Tibial nerve (tissue), 4 donors: Measurements from ENCODE around the gene YWHAQ. TPM values are rescaled to one million over a fixed set of nuclear protein-coding genes. Genes with fewer than 3 reads are reported as not detected.

ENCODE experiments used
- DNase-seq, 2 donors: peaks; one replicate each; pipeline ENCODE4 v3.0.0-alpha.2; 2019; ENCODE audit warnings: low spot score in 2 of 2
- H3K27ac ChIP-seq, 4 donors: fragments of 200-600 bp; sonication (generic) in 3 of 4; one replicate each; pipeline ENCODE4 v1.5.1; 2017 to 2019; ENCODE audit warnings: mild to moderate bottlenecking in 1 of 4
- H3K27me3 ChIP-seq, 2 donors: fragments of 200-600 bp; sonication (generic) in 1 of 2; one replicate each; pipeline versions ENCODE4 v1.5.1 to v1.6.0; 2017 to 2019
- H3K36me3 ChIP-seq, 3 donors: fragments of 200-600 bp; sonication (generic); one replicate each; pipeline ENCODE4 v1.5.1; 2018 to 2019
- H3K4me1 ChIP-seq, 4 donors: fragments of 200-600 bp; sonication (generic) in 3 of 4; one replicate each; pipeline ENCODE4 v1.5.1; 2017 to 2019
- H3K4me3 ChIP-seq, 4 donors: fragments of 200-600 bp; sonication (generic) in 3 of 4; one replicate each; pipeline ENCODE4 v1.5.1; 2017 to 2019; ENCODE audit warnings: mild to moderate bottlenecking in 1 of 4, moderate library complexity in 1 of 4
- H3K9me3 ChIP-seq, 4 donors: fragments of 200-600 bp; sonication (generic) in 3 of 4; one replicate each; pipeline ENCODE4 v1.5.1; 2017 to 2019
- CTCF ChIP-seq, 5 experiments: fragments of 200-600 bp in 3 of 5; fragments of 450-650 bp in 2 of 5; sonication (generic) in 3 of 5; IDR thresholded peaks; one replicate each; pipeline ENCODE4 v1.5.1; 2016 to 2019; ENCODE audit warnings: antibody characterized with exemption in 5 of 5, mild to moderate bottlenecking in 3 of 5, moderate library complexity in 2 of 5
- EP300 ChIP-seq, 2 donors: sonication (generic); formaldehyde crosslinking; IDR thresholded peaks; one replicate each; pipeline ENCODE4 v1.6.1; 2017; ENCODE audit warnings: antibody characterized with exemption in 2 of 2, mild to moderate bottlenecking in 1 of 2
- POLR2A ChIP-seq, 2 donors: fragments of 450-650 bp; IDR thresholded peaks; one replicate each; pipeline ENCODE4 v1.6.1; 2017; ENCODE audit warnings: antibody characterized with exemption in 2 of 2, mild to moderate bottlenecking in 2 of 2, moderate library complexity in 2 of 2
- whole genome bisulfite sequencing, 2 donors: methylation state at CpG; one replicate each; pipeline ENCODE4 v1.1.5; 2018; 5-methylcytosine and 5-hydroxymethylcytosine counted together
- total RNA-seq, 4 donors: library from RNA; depleted of rRNA; stranded (reverse); fragments of >200 nt; gene quantifications; one replicate each; pipeline ENCODE4 v1.1.0, GENCODE V29; 2016

YWHAQ gene
- total RNA-seq, 4 donors from 2014 or later, result 166 to 213 (median 185) TPM

GRCh38 chr2:9637330-9637729 lies 6.5 kb upstream of the YWHAQ start:
- no peaks in the 10 kb centered on the region for H3K9me3 ChIP-seq
- H3K27me3 ChIP-seq, result no peaks in the 10 kb centered on the region
- peak overlapping the region in 2 of 4 donors; percentile 13 to 65 for H3K27ac ChIP-seq
- no peak overlapping the region for H3K4me3 ChIP-seq
- 45 to 55% methylated on average over 2 of the region's 2 CpGs for WGBS, 2 donors
- TF ChIP-seq CTCF (IDR thresholded peaks at IDR 0.05), result no peak
- no peak for TF ChIP-seq EP300 (IDR thresholded peaks at IDR 0.05)
- TF ChIP-seq POLR2A (IDR thresholded peaks at IDR 0.05), result no peak
- no peak for DNase-seq
- peaks cover 0 to 31% (median 19%) of the 10 kb centered on the region in 4 donors for H3K4me1 ChIP-seq
- H3K36me3 ChIP-seq, result no peaks in the 10 kb centered on the region

- Histone ChIP-seq H3K4me3 (no peak overlapping the region), H3K4me1 (peaks cover 0 to 41% (median 20%) of the 10 kb centered on the region in 4 donors), H3K27me3 (no peaks in the 10 kb centered on the region), H3K27ac (no peak overlapping the region), H3K36me3 (no peaks in the 10 kb centered on the region), H3K9me3 (no peaks in the 10 kb centered on the region)
- TF ChIP-seq CTCF (IDR thresholded peaks at IDR 0.05) (no peak), EP300 (IDR thresholded peaks at IDR 0.05) (no peak), POLR2A (IDR thresholded peaks at IDR 0.05) (no peak)
- DNase-seq, result no peak
- 84 to 88% methylated on average over 3 of the region's 3 CpGs for WGBS, 2 donors
Measured at GRCh38 chr2:9634133-9634532, 3.3 kb upstream of the YWHAQ start.

- H3K4me1 ChIP-seq, result peaks cover 0 to 43% (median 25%) of the 10 kb centered on the region in 4 donors
- peak overlapping the region; percentile 15 to 99 (median 58) for H3K27ac ChIP-seq
- TF ChIP-seq CTCF (IDR thresholded peaks at IDR 0.05), result no peak
- no peak for TF ChIP-seq POLR2A (IDR thresholded peaks at IDR 0.05)
- no peak for TF ChIP-seq EP300 (IDR thresholded peaks at IDR 0.05)
- H3K36me3 ChIP-seq, result no peaks in the 10 kb centered on the region
- no peaks in the 10 kb centered on the region for H3K9me3 ChIP-seq
- no peaks in the 10 kb centered on the region for H3K27me3 ChIP-seq
- H3K4me3 ChIP-seq, result no peak overlapping the region
- DNase-seq, result no peak
- 69 to 70% methylated on average over 13 of the region's 13 CpGs for WGBS, 2 donors
Measured at GRCh38 chr2:9631878-9632700, 1.3 kb upstream of the YWHAQ start.

- WGBS, 2 donors, result 24 to 30% methylated on average over 4 of the region's 4 CpGs
- no peaks in the 10 kb centered on the region for H3K9me3 ChIP-seq
- H3K4me1 ChIP-seq, result peaks cover 0 to 49% (median 27%) of the 10 kb centered on the region in 4 donors
- TF ChIP-seq POLR2A (IDR thresholded peaks at IDR 0.05) (no peak), CTCF (IDR thresholded peaks at IDR 0.05) (no peak)
- H3K36me3 ChIP-seq, result no peaks in the 10 kb centered on the region
- H3K4me3 ChIP-seq, result peak overlapping the region; percentile 30 to 89 (median 74)
- H3K27ac ChIP-seq, result peak overlapping the region; percentile 89 to 99 (median 95)
- DNase-seq, result no peak
- no peaks in the 10 kb centered on the region for H3K27me3 ChIP-seq
Measured at GRCh38 chr2:9631553-9631819, 689 bp upstream of the YWHAQ start.

GRCh38 chr2:9630117-9630735 lies 571 bp downstream of the YWHAQ start:
- no peaks in the 10 kb centered on the region for H3K36me3 ChIP-seq
- TF ChIP-seq CTCF (IDR thresholded peaks at IDR 0.05), result no peak
- TF ChIP-seq POLR2A (IDR thresholded peaks at IDR 0.05), result no peak
- peak in 1 of 2 donors; percentile 31 for TF ChIP-seq EP300 (IDR thresholded peaks at IDR 0.05)
- no peaks in the 10 kb centered on the region for H3K9me3 ChIP-seq
- H3K27me3 ChIP-seq, result no peaks in the 10 kb centered on the region
- peak; percentile 51 to 55 for DNase-seq
- peaks cover 0 to 62% (median 29%) of the 10 kb centered on the region in 4 donors for H3K4me1 ChIP-seq
- peak overlapping the region; percentile 89 to 99 (median 95) for H3K27ac ChIP-seq
- peak overlapping the region; percentile 73 to 89 (median 74) for H3K4me3 ChIP-seq
- 1% methylated on average over 34 to 36 of the region's 67 CpGs for WGBS, 2 donors
